HCT116 (cell line): ENCODE data around the gene AQP9. TPM values are rescaled to one million over a fixed set of nuclear protein-coding genes. Genes with fewer than 3 reads are reported as not detected.

ENCODE experiments used
- ATAC-seq: fragments of 200-7000 bp; cut with Tn5 transposase; 2 replicates; pipeline ENCODE4 v1.9.1; 2020; ENCODE audit warnings: mild to moderate bottlenecking, moderate library complexity
- BruUV-seq: library from RNA; stranded (reverse); fragments of 400-500 nt; replicated peaks from 2 replicates; lab custom pipeline; 2021; lab: Mats Ljungman, UMichigan
- CTCF ChIA-PET: fragments of 300-600 bp; sonication (Branson Sonifier 250); formaldehyde crosslinking; loops from one replicate; lab custom pipeline; 2021; ENCODE audit warnings: antibody characterized with exemption; lab: Charles Lee
- POLR2A ChIA-PET: fragments of 300-600, 350-600 bp; sonication (Branson Sonifier 250); formaldehyde crosslinking; loops from one replicate; lab custom pipeline; 2021; ENCODE audit warnings: antibody characterized with exemption; lab: Charles Lee
- RAD21 ChIA-PET, 2 experiments: fragments of 300-600 bp; sonication (Branson Sonifier 250); formaldehyde crosslinking; loops; one replicate each; lab custom pipeline; 2023; ENCODE audit warnings: low total read pairs in 2 of 2; ENCODE audit not compliant: uncharacterized antibody in 2 of 2, unreplicated experiment in 2 of 2, low non-redundant PET in 1 of 2; lab: Charles Lee
- DNase-seq: peaks from one replicate; pipeline ENCODE4 v3.0.0-alpha.2; 2010; ENCODE audit warnings: low read depth, low spot score
- H2AFZ ChIP-seq: fragments of 200-600 bp; shearing (Covaris generic), sonication (generic); 2 replicates; pipeline ENCODE4 v1.6.1; 2017; ENCODE audit warnings: low read depth, mixed run types, mixed read lengths, antibody characterized with exemption, low read length; ENCODE audit not compliant: poor library complexity, severe bottlenecking
- H3K27ac ChIP-seq: 2 replicates; pipeline ENCODE4 v1.5.1; 2012; ENCODE audit warnings: low read depth, low read length
- H3K27me3 ChIP-seq: fragments of 200-600 bp; sonication (generic); 2 replicates; pipeline ENCODE4 v1.6.1; 2016; ENCODE audit warnings: mixed run types, low read length, mixed read lengths; ENCODE audit not compliant: insufficient read depth
- H3K36me3 ChIP-seq, 2 experiments: fragments of 200-500 bp in 1 of 2; fragments of 200-600 bp in 1 of 2; sonication (Bioruptor generic) in 1 of 2; sonication (generic) in 1 of 2; 2 replicates each; pipeline versions ENCODE4 v1.5.1 to v1.6.1; 2014 to 2016; ENCODE audit warnings: low read length in 2 of 2, inconsistent platforms in 1 of 2, mixed read lengths in 1 of 2, mixed run types in 1 of 2; ENCODE audit not compliant: insufficient read depth in 2 of 2, control insufficient read depth in 1 of 2
- H3K4me1 ChIP-seq, 2 experiments: fragments of 200-600 bp in 1 of 2; sonication (generic) in 1 of 2; 2 replicates each; pipeline versions ENCODE4 v1.5.1 to v1.6.1; 2012 to 2017; ENCODE audit warnings: low read length in 2 of 2, inconsistent platforms in 1 of 2, mild to moderate bottlenecking in 1 of 2, mixed read lengths in 1 of 2, mixed run types in 1 of 2, moderate library complexity in 1 of 2; ENCODE audit not compliant: insufficient read depth in 2 of 2, control insufficient read depth in 1 of 2
- H3K4me2 ChIP-seq: fragments of 200-600 bp; sonication (generic); 2 replicates; pipeline ENCODE4 v1.6.1; 2017; ENCODE audit warnings: mixed run types, low read length, mixed read lengths
- H3K4me3 ChIP-seq, 2 experiments: fragments of 200-600 bp in 1 of 2; sonication (generic) in 1 of 2; replicated peaks in 1 of 2; 2 replicates each; pipeline ENCODE4 v1.5.1; 2011 to 2016; ENCODE audit warnings: low read length in 2 of 2, control low read depth in 1 of 2, low read depth in 1 of 2, mild to moderate bottlenecking in 1 of 2, mixed read lengths in 1 of 2, mixed run types in 1 of 2
- H3K79me2 ChIP-seq: fragments of 200-600 bp; sonication (generic); 2 replicates; pipeline ENCODE4 v1.6.1; 2017; ENCODE audit warnings: mild to moderate bottlenecking, mixed run types, low read length, moderate library complexity, mixed read lengths; ENCODE audit not compliant: insufficient read depth
- H3K9ac ChIP-seq: fragments of 200-600 bp; sonication (generic); 2 replicates; pipeline ENCODE4 v1.6.1; 2016; ENCODE audit warnings: low read length, mixed read lengths
- H3K9me2 ChIP-seq: fragments of 200-600 bp; sonication (generic), shearing (Covaris generic); 2 replicates; pipeline ENCODE4 v1.6.1; 2017; ENCODE audit warnings: mixed run types, mild to moderate bottlenecking, moderate library complexity; ENCODE audit not compliant: insufficient read depth
- H3K9me3 ChIP-seq, 2 experiments: fragments of 200-500 bp in 1 of 2; fragments of 200-600 bp in 1 of 2; sonication (Bioruptor generic) in 1 of 2; sonication (generic) in 1 of 2; 2 replicates each; pipeline ENCODE4 v1.6.1; 2014 to 2017; ENCODE audit warnings: low read length in 2 of 2, mixed read lengths in 2 of 2, inconsistent platforms in 1 of 2, low read depth in 1 of 2, mild to moderate bottlenecking in 1 of 2, mixed run types in 1 of 2, moderate library complexity in 1 of 2; ENCODE audit not compliant: control insufficient read depth in 1 of 2, insufficient read depth in 1 of 2
- H4K20me1 ChIP-seq: fragments of 200-600 bp; sonication (generic), shearing (Covaris generic); 2 replicates; pipeline ENCODE4 v1.6.1; 2017; ENCODE audit warnings: mixed run types, mild to moderate bottlenecking, moderate library complexity; ENCODE audit not compliant: insufficient read depth
- CEBPB ChIP-seq: IDR thresholded peaks from 2 replicates; pipeline ENCODE4 v1.6.1; 2012; ENCODE audit warnings: low read depth
- EGR1 ChIP-seq: IDR thresholded peaks from 2 replicates; pipeline ENCODE4 v1.6.1; 2012; ENCODE audit warnings: low read depth
- EZH2 ChIP-seq: fragments of 200-600 bp; sonication (generic); IDR thresholded peaks from 2 replicates; pipeline ENCODE4 v1.6.1; 2017; ENCODE audit warnings: antibody characterized with exemption, mixed run types
- EZH2phosphoT487 ChIP-seq: fragments of 200-600 bp; IDR thresholded peaks from 2 replicates; pipeline ENCODE4 v1.6.1; 2018; ENCODE audit warnings: antibody characterized with exemption, borderline replicate concordance
- FOSL1 ChIP-seq: IDR thresholded peaks from 2 replicates; pipeline ENCODE4 v1.6.1; 2012; ENCODE audit warnings: low read depth
- JUND ChIP-seq: IDR thresholded peaks from 2 replicates; pipeline ENCODE4 v1.6.1; 2012
- RAD21 ChIP-seq: IDR thresholded peaks from 2 replicates; pipeline ENCODE4 v1.6.1; 2012; ENCODE audit warnings: low read depth, mild to moderate bottlenecking
- SIN3A ChIP-seq: IDR thresholded peaks from 2 replicates; pipeline ENCODE4 v1.6.1; 2012; ENCODE audit warnings: low read depth
- SP1 ChIP-seq: IDR thresholded peaks from 2 replicates; pipeline ENCODE4 v1.6.1; 2012; ENCODE audit warnings: low read depth
- SRF ChIP-seq: IDR thresholded peaks from 2 replicates; pipeline ENCODE4 v1.6.1; 2012; ENCODE audit warnings: low read depth
- YY1 ChIP-seq: IDR thresholded peaks from 2 replicates; pipeline ENCODE4 v1.6.1; 2011; ENCODE audit warnings: low read length, low read depth, moderate library complexity, mild to moderate bottlenecking; ENCODE audit not compliant: insufficient replicate concordance; ENCODE audit errors: extremely low read depth
- ZNF274 ChIP-seq: fragments of 200-500 bp; sonication (Bioruptor generic); IDR thresholded peaks from 2 replicates; pipeline ENCODE4 v1.6.1; 2014; ENCODE audit warnings: mild to moderate bottlenecking, low read depth, low read length, inconsistent platforms
- intact Hi-C: fragments of 100-400 bp; cut with micrococcal nuclease; formaldehyde crosslinking; loops from 2 replicates; pipeline ENCODE4 v1.10.0; 2022
- total RNA-seq: library from RNA; stranded (reverse); gene quantifications from one replicate; pipeline ENCODE4 v1.2.1, GENCODE V29; 2021; ENCODE audit not compliant: unreplicated experiment
- TF ChIP-seq, protein P1 (sequence below): IDR thresholded peaks from 2 replicates; pipeline ENCODE4 v1.6.1; 2012; ENCODE audit warnings: low read depth
- TF ChIP-seq, protein P2 (sequence below): IDR thresholded peaks from 2 replicates; pipeline ENCODE4 v1.6.1; 2012
- TF ChIP-seq, protein P3 (sequence below): IDR thresholded peaks from 2 replicates; pipeline ENCODE4 v1.6.1; 2012
- TF ChIP-seq, protein P4 (sequence below): IDR thresholded peaks from 2 replicates; pipeline ENCODE4 v1.6.1; 2011; ENCODE audit warnings: mild to moderate bottlenecking, low read length, moderate library complexity; ENCODE audit not compliant: insufficient replicate concordance; ENCODE audit errors: extremely low read depth

Gene AQP9
- total RNA-seq, 1 experiment from 2014 or later: 0.12 TPM

DNA sequence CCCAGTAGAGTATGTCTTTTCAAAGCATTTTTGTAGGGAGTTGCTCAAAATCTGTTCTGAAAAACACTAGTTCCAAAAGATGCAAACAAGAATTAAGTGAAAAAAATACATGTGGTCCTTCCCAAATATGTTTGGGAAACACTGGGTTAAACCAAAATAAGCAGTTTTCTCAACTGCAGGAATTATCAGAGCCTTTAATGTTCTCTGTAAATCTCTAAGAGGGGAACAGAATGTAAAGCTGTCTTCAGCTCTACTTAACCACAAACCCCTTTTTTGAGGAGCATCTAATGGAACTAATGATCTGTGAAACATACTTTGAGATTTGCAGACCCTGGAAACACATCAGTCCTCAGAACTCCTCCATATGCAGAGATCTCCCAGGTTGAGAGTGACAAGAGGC is 9.9 kb downstream of the AQP9 start:
- no TSS peak for BruUV-seq
- no peaks in the 10 kb centered on the region for H3K9me2 ChIP-seq
- no peak for DNase-seq
- intact Hi-C loops: no loop called here
- H3K79me2 ChIP-seq: no peaks in the 10 kb centered on the region
- ChIA-PET CTCF (no interaction called here), POLR2A (no interaction called here)
- H3K9me3 ChIP-seq: no peaks in the 10 kb centered on the region
- H4K20me1 ChIP-seq: no peaks in the 10 kb centered on the region
- no peaks in the 10 kb centered on the region for H3K27me3 ChIP-seq
- H3K4me3 ChIP-seq: no peak overlapping the region
- TF ChIP-seq YY1: no peak
- TF ChIP-seq, protein P1, sequence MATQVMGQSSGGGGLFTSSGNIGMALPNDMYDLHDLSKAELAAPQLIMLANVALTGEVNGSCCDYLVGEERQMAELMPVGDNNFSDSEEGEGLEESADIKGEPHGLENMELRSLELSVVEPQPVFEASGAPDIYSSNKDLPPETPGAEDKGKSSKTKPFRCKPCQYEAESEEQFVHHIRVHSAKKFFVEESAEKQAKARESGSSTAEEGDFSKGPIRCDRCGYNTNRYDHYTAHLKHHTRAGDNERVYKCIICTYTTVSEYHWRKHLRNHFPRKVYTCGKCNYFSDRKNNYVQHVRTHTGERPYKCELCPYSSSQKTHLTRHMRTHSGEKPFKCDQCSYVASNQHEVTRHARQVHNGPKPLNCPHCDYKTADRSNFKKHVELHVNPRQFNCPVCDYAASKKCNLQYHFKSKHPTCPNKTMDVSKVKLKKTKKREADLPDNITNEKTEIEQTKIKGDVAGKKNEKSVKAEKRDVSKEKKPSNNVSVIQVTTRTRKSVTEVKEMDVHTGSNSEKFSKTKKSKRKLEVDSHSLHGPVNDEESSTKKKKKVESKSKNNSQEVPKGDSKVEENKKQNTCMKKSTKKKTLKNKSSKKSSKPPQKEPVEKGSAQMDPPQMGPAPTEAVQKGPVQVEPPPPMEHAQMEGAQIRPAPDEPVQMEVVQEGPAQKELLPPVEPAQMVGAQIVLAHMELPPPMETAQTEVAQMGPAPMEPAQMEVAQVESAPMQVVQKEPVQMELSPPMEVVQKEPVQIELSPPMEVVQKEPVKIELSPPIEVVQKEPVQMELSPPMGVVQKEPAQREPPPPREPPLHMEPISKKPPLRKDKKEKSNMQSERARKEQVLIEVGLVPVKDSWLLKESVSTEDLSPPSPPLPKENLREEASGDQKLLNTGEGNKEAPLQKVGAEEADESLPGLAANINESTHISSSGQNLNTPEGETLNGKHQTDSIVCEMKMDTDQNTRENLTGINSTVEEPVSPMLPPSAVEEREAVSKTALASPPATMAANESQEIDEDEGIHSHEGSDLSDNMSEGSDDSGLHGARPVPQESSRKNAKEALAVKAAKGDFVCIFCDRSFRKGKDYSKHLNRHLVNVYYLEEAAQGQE: no peak
- TF ChIP-seq SP1: no peak
- no peak for TF ChIP-seq ZNF274
- no peak for TF ChIP-seq EZH2phosphoT487
- TF ChIP-seq FOSL1: no peak
- no peak for TF ChIP-seq EGR1
- no peak for TF ChIP-seq EZH2
- TF ChIP-seq, protein P2, sequence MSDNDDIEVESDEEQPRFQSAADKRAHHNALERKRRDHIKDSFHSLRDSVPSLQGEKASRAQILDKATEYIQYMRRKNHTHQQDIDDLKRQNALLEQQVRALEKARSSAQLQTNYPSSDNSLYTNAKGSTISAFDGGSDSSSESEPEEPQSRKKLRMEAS: no peak
- TF ChIP-seq, protein P3, sequence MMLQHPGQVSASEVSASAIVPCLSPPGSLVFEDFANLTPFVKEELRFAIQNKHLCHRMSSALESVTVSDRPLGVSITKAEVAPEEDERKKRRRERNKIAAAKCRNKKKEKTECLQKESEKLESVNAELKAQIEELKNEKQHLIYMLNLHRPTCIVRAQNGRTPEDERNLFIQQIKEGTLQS: no peak
- no peak for TF ChIP-seq CEBPB
- TF ChIP-seq, protein P4, sequence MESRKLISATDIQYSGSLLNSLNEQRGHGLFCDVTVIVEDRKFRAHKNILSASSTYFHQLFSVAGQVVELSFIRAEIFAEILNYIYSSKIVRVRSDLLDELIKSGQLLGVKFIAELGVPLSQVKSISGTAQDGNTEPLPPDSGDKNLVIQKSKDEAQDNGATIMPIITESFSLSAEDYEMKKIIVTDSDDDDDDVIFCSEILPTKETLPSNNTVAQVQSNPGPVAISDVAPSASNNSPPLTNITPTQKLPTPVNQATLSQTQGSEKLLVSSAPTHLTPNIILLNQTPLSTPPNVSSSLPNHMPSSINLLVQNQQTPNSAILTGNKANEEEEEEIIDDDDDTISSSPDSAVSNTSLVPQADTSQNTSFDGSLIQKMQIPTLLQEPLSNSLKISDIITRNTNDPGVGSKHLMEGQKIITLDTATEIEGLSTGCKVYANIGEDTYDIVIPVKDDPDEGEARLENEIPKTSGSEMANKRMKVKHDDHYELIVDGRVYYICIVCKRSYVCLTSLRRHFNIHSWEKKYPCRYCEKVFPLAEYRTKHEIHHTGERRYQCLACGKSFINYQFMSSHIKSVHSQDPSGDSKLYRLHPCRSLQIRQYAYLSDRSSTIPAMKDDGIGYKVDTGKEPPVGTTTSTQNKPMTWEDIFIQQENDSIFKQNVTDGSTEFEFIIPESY: no peak
- TF ChIP-seq RAD21: no peak
- no peak for TF ChIP-seq JUND
- TF ChIP-seq SIN3A: no peak
- no peak for TF ChIP-seq SRF
- TF ChIP-seq, all 23 proteins: peak for 0
- Histone ChIP-seq H2AFZ (no peak overlapping the region), H3K36me3 (no peaks in the 10 kb centered on the region), H3K4me1 (peaks cover 0 to 6% of the 10 kb centered on the region in 2 experiments; a peak in 1 of 4 replicates), H3K27ac (no peak overlapping the region), H3K4me2 (no peak overlapping the region), H3K9ac (no peak overlapping the region)
- ATAC-seq: no peak
- RAD21 ChIA-PET: no interaction called here
